DMS53 treated with DMSO at 0.1 percent for 48 hours (cell line): ENCODE data around the gene RPRD1B.
"Not testable (repeated sequence)": the region's sequence is repeated elsewhere in the genome, so short reads cannot be mapped to it uniquely, and the experiment has no call there.

Experiments used
- DNase-seq: peaks from one replicate; lab custom pipeline; 2025; ENCODE audit not compliant: unreplicated experiment; lab: John Stamatoyannopoulos, UW

The RPRD1B gene

DNA sequence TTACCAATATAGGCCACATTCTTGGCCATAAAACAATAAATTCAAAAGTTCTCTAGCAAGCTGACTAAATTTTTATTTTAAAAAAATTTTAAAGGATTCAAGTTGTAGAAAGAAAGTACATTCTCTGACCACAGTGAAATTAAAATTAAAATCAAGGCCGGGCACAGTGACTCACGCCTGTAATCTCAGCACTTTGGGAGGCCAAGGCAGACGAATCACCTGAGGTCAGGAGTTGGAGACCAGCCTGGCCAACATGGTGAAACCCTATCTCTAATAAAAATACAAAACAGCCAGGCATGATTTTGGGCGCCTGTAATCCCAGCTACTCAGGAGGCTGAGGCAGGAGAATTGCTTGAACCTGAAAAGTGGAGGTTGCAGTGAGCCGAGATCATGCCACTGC lies 68.7 kb downstream of the RPRD1B start:
- not testable (repeated sequence) for DNase-seq

DNA sequence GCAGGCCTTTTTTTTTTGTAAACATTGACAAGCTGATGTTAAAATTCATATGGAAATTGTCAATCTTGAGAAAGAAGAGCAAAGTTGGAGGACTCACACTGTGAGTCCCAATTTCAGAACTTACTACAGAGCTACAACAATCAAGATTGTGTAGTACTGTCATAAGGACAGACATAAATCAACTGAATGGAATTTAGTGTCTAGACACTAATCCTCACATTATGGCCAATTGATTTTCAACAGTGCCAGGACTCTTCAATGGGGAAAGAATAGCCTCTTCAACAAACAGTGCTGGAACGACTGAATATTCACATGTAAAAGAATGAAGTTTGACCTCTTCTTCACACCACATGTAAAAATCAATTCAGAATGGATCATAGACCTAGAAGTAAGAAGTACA lies 70.7 kb downstream of the RPRD1B start:
- DNase-seq: no peak

DNA sequence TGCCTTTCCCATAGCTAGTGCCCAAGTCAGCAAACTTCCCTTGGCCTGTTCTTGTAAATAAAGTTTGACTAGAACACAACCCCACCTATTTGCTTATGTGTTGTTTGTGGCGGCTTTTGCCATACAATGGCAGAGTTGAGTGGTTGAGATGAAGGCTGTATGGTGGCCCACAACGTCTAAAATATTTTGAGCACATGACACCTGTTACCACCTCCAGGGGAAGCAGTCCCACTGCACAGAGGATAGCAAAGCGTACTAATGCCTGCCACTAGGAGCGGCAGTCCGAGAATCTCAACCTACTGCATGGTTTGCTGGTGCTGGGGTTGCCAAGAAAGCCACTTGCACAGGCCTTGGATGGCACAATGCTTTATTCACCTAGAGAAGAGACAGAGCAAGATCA lies 72.9 kb downstream of the RPRD1B start:
- no peak for DNase-seq

DNA sequence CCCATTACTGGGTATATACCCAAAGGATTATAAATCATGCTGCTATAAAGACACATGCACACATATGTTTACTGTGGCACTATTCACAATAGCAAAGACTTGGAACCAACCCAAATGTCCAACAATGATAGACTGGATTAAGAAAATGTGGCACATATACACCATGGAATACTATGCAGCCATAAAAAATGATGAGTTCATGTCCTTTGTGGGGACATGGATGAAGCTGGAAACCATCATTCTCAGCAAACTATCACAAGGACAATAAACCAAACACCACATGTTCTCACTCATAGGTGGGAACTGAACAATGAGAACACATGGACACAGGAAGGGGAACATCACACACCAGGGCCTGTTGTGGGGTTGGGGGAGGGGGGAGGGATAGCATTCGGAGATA lies 73.8 kb downstream of the RPRD1B start:
- DNase-seq: not testable (repeated sequence)

DNA sequence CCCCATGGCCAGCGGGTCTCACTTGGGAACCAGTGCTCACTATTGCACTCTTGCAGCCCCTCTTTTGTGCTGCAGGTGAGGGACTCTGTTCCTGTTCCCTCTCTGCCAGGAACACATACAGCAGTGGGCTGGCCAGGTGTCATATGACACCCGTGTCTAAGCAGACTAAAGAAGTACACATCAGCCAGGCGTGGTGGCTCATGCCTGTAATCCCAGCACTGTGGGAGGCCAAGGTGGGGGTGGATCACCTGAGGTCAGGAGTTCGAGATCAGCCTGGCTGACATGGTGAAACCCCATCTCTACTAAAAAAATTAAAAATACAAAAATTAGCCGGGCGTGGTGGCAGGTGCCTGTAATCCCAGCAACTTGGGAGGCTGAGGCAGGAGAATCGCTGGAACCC lies 74.4 kb downstream of the RPRD1B start:
- not testable (repeated sequence) for DNase-seq

DNA sequence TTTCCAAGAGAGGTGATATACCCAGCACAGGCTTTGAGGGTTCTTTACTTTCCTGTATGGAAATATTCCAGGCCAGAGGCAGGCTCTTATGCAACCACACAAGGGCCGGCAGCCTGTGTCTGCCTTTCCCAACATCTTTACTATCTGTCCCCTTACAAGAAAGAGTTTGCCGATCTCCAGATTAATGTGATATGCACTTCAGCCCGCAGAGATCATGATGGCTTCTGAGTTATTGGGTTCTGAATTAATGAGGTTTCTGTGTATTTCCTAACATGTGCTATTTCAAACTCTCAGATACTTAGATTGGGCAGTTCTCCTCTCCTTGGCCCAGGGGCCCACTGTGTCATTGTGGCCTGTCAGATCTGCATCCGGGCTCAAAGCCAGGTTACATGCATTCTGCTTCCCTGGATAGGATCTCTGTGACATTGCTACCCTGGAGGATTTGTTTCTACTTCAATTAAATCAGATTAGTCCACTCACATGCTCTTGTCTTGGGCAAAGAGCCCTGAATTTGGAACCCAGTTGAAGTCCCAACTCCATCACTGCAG lies 75.0 kb downstream of the RPRD1B start:
- DNase-seq: no peak

DNA sequence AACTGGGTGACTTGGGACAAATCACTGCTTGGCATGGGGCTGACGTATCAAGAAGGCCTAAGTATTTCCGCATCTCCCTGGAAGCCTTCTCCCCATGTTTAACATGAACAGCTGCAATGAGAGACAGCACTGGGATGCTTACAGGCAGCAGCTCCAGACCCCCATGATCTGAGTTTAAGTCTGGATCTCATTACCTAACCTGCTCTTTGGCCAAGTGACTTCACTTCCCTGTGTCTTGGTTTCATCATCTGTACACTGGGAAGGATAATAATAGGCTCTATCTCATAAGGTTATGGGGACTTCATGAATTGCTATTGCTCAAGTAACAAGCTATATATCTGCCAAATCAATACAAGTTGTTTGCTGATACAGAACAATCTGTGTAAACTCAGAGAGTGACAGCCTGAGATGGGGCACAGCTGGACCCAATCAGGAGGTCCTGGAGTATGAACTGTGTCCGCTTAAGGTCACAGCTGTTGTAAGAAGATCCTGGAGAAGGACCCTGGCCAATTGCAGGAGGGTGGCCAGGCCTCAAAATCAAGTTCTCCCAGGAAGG lies 75.5 kb downstream of the RPRD1B start:
- DNase-seq: no peak

DNA sequence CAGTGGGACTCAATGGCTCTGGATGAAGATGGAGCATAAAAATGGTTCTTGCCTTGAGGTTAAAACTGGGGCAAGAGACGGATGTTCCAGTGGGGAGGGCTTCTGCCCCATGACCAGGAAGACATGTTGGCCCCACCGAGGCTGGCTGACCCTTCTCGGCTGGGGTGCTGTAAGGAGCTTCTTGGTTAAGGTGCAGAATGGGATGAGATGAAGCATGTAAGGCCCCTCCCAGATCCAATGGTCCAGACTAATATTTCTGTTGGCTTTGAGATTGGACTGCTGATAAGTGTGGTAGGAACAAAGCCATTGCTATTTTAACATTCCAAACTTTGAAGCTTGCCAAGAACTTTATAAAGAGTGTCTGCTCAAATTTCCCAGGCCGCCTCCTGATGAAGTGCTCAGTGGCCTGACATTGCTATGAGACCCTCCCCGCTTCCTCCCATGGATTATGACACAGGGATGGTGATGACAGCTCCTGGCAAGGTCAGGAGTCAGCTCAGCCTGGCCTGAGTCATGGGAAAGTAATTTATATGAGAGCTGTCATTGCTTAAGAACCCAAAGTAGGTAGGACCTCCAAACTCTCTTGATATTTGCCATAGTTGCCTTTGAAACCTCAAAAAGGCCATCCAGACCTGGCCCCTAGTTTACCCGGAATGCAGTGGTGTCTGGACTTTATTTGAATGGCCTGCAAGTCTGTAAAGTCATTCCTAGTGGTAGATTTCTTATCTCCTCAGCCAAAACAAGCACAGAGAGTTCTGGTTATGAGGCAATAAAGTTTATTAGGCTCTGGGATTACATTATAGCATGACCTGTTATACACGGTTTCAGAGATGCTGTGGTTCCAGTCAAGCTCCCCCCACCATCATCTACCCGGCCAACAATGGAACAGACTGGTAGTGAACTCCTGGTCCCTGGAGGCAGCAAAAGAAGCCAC lies 76.3 kb downstream of the RPRD1B start:
- no peak for DNase-seq

DNA sequence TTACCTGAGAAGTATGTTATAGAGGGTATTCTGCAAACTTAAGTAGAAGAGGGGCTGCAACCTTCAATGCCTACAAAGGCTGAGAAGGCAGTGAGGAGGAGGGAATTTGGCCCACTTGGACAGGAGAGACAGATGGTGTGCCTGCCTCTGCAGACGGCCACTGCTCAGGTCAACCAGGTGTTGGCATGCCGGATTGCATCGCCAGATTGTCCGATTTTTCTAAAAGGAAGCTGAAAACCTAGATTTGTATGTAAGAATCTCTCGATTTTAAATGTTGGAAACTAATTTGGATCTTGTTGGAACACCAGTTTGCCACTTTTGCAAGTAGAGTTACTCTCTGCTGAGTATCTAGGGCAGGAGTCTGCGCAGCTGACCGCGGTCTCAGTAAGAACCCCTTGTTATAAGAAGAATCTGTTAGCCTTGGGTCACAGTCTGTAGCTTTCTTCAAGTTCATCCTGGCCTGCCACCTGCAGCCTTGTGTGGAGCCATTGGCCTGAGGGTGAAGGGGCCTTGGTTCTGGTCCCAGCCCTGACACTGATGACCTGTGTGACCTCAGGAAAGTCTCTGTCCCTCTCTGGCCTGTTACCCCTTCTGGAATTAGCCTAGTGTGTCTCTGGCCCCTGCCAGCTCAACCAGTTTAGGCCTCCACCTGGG lies 77.1 kb downstream of the RPRD1B start:
- DNase-seq: no peak

DNA sequence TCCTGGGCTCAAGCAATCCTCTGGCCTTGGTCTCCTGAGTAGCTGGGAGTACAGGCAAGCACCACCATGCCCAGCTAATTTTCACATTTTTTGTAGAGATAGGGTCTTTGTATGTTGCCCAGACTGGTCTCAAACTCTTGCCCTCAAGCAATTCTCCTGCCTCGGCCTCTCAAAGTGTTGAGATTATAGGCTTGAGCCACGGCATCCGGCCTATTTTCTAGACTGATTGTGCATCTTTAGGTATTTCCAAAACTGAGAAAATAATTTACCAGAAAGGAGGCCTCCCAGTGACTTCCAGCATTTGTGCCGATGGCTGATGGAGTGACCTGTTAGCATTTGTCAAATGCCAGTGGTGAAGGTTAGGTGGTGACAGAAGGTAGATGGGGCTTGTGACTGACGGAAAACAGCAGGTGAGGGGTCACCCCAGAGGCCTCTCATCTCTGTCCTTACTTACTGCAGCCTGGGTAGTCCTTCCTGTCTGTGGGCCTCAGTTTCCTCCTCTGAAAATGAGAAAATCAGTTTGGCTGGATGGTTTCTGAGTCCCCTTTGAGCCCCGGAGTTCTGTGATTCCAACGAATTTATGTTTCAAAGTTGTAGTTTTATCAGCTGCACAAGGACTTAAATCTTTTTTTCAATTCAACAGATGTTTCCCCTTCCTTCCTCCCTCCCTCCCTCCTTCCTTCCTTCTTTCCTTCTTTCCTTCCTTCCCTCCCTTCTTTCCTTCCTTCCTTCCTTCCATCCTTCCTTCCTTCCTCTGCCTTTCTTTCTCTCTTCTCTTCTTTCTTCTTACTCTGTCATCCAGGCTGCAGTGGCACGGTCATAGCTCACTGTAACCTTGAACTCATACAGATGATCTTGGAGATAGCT lies 78.1 kb downstream of the RPRD1B start:
- no peak for DNase-seq

DNA sequence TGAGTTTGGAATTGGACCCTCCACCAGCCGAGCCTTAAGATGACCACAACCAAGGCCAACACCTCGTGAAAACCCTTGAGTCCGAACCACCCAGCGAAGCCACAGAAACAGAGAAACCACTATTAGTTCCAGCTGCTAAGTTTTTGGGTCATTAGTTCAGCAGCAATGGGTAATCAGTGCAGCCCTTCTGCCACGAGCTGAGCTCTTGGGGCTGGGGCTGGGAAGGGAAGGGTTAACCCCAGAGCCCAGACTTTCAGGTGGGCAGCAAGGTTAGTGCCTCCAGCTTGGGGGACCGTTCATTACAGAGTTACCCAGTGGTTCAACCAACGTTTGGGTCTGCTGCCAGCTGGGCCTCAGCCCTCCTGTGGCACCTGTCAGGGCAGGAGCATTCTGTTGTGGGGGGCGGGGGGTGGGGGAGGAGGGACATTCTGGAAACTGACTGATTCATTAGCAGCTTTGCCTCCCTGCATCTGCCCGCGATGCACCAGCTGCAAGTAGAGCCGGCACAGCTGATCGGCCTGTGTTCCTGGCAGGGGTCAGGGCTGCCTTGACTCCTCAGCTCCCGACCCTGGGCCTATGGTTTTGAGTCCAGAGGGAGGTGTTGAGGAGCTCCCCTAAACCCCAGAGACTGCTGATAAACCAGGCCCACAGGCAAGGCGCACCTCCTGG lies 78.8 kb downstream of the RPRD1B start:
- DNase-seq: no peak

DNA sequence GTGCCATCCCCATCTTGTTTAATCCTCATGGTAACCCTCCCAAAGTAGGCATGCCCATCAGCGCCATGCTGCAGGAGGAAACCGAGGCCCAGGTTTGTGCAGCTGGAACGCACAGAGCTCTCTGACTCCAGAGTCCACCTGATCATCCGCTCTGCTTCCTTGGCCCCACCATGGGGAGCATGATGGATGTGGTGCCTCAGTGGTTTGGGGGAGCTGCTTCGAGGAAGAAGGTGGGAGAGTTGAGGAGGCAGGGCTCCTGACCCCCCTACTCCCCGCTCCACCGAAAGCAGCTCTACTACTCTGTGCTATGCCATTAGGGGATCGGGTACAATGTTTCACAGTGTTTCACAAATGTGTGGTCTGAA lies 79.4 kb downstream of the RPRD1B start:
- no peak for DNase-seq

DNA sequence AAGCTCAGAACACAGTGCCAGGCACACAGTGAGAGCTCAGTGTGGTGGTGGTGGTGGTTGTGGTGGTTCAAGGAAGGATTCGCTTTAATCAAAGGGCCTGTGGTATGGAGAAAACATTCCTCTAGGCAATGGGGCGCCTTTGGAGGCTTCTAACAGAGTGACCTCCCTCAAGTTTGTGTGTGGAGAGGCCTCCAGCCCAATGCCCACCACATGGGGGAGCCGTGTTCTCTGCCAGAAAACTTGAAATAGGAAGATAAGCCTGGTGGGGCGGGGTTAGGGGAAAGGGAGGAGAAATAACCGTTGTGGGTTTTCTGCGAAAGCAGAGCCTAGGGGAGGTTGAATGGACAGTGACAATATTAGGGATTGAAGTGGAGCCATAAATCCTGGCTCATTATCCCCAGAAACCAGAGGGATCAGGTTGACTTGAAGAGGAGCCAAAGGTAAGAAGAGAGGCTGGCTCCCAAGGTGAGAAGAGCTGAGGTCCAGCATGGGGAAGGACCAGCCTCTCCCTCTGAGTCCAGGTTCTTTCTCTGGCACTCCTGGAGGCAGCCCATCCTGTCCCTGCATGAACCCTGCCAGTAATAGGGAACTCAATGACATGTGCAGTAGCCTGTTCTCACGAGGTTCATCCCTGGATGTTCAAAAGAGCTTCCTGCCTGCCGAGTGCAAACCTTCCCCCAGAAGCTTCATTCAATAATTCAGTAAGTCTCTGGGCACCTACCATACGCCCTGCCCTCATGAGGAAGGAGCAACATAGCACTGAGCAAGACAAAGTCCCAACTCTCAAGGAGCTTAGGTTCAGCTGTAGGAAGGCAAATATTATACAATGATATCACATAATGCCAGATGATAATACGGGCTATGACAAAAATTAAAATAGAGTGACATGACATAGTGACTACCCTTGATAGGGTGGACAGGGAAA lies 80.1 kb downstream of the RPRD1B start:
- DNase-seq: peak; percentile 9

DNA sequence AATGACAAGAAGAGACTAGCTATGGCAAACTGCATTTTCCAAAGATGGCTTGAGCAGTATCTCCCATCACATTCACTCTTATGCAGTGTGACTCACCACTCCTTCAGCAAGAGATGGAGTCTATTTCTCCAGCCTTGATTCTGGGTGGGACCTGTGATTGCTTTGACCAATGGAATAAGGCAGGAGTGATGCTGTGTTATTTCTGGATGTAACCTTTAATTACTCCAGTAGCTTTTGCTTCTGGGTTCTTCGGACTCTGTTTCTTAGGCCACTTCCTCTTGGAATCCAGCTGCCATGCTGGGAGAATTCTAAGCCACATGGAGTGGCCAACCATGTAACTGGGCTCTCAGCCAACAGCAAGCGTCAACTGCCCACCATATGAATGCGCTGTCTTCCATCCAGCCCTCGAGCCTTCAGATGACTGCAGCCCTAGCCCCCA lies 80.8 kb downstream of the RPRD1B start:
- no peak for DNase-seq

DNA sequence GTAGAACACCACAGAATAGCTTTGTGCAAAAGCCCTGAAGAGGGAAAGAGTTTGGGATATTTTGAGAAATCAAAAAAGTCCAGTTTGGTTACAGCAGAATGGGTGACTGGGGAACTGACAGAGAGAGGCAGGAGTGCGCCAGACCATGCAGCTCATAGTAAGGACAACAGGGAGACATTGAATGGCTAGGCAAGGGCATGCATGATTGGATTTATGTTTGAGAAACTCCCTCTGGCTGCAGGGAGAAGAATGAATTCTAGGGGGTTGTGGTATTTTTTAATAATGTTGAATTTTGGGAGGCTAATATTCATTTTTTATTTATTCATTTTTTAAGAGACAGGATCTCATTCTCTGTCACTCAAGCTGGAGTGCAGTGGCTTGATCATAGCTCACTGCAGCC lies 81.7 kb downstream of the RPRD1B start:
- DNase-seq: no peak

DNA sequence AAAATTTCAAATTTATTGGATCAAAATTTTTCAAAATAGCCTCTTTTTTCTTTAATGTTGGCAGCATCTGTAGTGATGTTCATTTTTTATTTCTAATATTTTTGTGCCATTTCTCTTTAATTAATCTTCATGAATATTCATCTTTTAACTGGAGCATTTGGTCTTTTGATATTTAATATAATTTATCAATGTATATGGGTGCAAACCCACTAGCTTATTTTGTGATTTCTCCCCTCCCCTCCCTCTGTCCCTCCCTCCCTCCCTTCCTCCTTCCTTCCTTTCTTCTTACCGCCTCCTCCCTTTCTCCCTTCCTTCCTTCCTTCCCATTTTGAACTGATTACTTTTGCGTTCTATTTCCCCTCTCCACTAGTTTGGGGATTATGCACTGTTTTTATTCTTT lies 82.3 kb downstream of the RPRD1B start:
- no peak for DNase-seq

DNA sequence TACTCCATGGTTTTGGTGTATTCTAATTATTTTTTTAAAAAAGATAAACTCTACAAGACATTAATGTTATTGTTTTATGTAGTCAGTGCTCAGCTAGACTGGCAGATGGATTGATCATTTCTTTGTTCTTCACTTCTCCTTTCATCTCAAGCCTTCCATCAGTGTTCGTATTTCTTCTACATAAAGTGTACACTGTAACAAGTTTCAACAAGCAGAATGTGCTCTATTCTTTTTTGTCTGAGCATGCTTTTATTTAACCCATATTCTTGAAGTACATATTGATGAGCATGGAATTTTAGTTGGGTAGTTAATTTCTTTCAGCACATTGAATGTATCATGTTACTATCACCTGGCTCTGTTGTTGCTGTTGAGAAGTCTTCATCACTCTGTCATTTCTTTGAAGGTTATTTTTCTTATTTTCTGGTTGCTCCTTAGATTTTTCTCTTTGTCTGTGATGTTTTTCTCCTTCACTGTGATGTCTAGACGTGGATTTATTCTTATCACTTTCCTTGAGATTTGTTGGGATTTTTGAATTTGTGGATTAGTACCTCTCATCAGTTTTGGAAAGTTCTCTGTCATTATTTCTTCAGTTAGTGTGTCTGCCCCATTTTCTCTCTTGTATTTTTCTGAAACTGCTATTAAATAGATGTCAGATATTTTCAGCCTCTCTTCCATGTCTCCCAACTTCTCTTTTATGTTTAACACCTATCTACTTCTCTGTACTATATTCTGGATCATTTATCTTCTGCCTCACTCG lies 83.0 kb downstream of the RPRD1B start:
- DNase-seq: no peak

DNA sequence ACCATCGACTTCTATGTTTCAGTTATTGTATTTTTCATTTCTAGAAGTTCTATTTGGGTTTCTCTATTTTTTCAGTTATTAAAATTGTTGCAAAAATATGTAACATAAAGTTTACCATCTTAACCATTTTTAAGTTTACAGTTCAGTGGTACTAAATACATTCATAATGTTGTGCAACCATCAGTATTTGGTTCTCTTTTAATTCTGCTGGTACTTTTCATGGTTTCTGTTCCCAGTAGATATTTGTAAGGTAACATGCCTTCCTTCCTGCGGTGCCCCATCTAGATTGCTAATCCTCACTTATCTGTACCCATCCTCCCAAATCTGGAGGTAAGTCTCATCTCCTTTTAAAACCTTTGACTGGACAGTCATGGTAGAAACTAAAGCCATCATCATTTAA lies 83.7 kb downstream of the RPRD1B start:
- DNase-seq: no peak

DNA sequence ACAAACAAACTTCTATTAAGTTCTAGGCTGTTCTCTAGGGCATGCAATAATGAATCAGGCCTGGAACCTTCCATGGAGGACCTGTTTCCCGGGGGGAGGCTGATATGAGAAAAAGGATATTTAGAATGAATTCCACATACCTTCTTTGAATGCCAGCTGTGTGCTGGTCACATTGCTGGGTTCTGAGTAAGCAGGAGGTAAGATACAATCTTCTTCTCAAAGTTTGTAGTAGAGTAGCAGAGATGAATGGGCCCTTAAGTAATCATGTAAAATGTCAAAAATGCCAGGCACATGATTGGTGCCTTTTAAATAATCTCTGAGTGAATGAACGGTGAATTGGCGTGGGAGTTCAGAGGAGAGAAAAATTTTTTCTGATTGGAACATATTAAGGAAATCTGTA lies 84.1 kb downstream of the RPRD1B start:
- no peak for DNase-seq
